HG02852 (cell line): ENCODE data around the gene SOCS3.

ENCODE experiments used
- ATAC-seq: cut with Tn5 transposase; IDR thresholded peaks from one replicate; pipeline ENCODE4 v1.9.1; 2021; ENCODE audit warnings: mild to moderate bottlenecking, moderate library complexity; ENCODE audit not compliant: unreplicated experiment

SOCS3 gene, protein sequence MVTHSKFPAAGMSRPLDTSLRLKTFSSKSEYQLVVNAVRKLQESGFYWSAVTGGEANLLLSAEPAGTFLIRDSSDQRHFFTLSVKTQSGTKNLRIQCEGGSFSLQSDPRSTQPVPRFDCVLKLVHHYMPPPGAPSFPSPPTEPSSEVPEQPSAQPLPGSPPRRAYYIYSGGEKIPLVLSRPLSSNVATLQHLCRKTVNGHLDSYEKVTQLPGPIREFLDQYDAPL

DNA sequence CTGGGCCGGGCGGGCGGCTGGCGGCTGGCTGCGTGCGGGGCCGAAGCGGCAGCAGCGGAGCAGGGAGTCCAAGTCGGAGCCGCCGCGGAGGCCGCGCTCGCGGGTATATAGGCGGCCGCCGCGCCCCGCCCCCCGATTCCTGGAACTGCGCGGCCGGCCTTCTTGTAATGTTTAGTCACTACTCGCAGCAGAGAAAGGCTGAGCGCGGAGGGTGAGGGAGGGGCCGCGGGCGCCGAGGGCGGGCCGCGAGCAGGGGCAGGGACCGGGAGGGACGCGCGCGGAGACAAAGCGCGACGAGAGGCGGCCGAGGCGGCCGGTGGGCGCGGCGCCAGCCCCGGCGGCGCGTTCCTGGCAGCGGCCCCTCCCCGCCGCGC, at the start of gene SOCS3:
SOCS3 (minus strand) TSS at position 81 of the 374 bp plus-strand sequence. CDS start 982 bp downstream, outside the sequence.
- ATAC-seq, result peak; percentile 38

DNA sequence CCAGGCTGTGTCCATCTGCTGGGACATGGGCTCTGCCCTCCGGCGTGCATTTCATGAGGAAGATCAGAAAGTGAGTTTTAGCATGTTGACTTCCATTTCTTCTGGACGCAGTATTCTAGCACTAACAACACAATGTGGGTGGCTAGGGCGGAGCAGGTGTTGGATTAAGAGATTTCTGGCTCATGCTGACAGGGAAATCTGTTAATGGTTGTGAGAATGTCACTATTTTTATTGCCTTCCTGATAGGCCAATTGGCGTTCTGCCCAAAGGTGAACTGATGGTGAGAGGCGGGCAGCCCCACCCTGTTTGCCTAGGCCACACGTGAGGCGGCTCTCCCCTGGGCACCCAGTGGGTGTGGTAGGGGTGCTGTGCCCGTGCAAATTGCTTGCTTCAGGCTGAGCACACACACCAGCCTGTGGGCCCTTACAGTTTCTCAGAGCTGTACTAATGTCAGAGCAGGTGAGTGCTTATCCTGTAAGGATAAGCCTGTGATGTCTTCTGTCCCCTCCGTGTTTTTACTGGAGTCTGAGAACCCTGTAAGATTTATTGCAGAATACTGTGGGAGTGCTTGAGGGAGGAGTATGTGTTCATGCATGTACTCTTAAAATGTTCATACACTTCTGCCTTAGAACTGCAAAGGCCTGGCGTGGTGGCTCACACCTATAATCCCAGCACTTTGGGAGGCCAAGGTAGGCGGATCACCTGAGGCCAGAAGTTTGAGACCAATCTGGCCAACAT, 49.5 kb upstream of the SOCS3 start:
- ATAC-seq, result no peak

DNA sequence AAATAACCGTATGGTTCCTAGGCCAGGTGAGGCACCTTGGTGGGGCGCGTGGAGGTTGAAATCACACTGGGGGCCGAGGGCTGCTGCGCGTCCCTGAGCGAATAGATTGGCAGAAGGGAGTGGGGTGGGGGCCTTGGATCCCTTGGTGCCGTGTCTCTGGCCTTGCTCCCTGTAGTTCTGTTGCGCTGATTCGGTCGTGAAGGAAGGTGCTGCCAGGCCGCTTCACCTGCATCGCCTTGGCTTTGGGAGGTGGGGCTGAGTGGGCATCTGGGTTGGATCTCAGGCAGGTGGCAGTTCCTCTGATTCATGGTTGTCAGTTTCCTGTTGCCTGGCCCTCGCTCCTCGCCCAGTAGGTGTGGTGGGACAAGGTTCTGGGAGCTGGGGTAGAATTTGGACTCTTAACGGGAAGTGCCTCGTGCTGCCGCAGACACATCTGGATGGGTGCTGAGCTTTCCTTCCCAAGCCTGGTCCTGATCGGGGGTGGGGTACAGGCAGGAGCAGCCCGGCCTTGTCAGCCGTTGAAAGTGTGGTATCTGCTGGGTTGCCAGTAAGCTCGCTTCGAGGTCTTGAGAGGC, 48.7 kb upstream of the SOCS3 start:
- ATAC-seq, result no peak

DNA sequence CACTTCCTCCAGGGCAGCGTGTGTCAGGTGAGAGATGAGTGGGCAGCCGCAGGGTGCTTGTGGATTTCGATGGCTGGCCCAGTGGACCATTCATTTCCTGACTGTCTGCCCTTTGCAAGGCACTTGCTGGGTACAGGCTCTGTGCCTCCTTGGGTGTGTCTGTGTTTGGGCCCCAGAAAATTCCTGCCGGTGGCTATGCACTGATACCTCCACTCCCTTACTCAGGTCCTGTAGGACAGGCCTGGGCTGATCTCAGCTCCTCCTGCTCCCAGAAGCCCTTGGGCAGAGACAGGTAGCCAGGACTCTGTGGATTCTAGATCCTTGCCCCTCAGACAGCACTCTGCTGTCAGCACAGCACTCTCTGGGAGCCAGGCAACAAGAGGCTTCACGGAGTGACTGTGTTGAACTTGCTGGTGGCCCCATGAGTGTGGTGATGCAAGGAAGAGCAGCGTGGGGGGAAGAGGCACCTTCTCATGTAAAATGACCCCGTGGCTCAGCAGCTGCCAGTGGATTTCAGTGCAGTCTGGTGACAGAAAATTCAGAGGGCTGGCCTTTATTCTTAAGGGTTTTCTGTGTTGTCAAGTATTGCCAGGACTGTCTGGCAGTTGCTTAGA, 47.6 kb upstream of the SOCS3 start:
- no peak for ATAC-seq

DNA sequence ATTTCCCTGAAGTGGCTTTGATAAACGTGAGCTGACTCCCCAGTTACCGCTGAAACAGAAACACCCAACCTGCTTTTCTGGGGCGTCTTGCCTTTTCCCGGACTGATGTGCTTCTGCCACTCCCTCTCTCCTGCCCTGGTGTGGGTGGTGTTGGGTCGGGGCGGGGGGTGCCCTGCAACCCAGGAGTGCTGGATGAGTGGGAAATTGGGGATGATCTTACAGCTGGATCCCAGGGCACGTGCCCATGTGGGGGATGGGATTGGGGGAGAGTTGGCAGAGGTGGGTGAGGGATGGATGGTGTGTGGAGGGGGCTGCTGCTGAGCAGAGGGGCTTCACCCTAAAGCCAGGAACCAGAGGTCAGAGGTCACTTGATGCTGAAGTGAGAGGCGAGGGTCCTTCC, 47.0 kb upstream of the SOCS3 start:
- ATAC-seq, result no peak

DNA sequence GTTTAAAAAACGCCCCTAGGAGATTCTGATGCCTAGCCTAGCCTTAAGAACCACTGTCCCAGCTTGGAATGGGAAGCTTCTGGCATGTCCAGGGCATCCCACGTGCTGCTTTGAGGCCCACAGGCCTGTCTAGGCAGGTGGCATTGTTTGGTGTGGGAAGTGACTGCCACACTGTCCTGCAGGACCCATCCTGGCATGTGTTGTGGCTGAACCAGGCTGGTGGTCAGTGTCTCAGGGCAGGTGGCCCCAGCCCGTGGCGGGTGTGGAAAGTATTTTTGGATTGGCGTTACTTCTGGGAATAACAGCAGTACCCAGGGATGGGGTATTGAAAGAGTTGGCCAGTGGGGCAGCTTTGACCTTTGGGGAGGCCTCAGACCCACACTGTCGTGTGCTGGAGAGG, 46.5 kb upstream of the SOCS3 start:
- no peak for ATAC-seq

DNA sequence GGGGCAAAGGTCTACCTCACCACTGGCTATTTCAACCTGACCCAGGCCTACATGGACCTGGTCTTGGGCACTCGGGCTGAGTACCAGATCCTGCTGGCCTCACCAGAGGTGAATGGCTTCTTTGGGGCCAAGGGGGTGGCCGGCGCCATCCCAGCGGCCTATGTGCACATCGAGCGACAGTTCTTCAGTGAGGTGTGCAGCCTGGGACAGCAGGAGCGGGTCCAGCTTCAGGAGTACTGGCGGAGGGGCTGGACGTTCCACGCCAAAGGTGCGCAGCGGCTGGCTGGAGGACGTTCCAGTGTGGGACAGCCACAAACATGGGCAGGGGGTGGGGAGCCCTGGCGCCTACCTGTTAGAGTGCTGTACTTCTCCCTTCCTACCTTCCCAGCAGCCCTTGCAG, 43.9 kb upstream of the SOCS3 start:
- ATAC-seq, result no peak

DNA sequence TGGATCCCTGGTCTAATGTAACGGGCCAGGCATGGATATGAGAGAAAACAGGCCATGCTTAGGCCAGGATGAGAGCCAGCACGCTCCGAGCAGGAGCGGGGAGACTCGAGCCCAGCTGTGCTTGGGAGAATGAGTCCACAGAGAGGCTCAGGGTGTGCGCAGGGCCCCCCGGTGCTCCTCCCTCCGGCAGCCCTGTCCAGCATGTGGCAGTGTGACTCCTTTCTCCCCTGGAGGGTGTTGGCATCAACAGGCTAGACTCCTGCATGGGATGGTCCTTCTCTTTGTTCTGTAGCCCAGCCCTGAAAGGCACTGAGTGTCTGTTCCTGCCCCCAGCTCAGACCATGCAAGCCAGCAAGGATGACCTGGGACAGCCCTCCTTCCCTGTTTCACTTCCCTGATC, 42.0 kb upstream of the SOCS3 start:
- ATAC-seq, result no peak

DNA sequence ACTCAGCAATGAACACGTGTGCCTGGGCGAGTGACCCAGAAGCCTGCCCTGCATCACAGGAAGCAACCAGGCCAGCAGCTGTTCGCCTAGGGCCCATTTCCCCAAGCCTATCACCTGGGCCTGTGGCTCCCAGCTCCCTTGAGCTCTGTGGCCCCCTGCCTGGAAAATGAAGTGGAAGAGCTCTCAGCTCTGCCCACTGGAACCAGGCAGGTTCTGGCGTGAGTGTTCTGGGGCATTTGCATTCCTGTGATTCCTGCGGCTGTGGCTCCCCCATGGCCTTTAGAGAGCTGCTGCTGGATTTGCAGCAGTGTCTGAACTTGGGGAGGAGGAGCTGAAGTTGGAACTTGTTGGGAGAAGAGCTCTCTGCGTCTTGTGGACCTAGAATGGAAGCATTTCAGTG, 41.4 kb upstream of the SOCS3 start:
- no peak for ATAC-seq

DNA sequence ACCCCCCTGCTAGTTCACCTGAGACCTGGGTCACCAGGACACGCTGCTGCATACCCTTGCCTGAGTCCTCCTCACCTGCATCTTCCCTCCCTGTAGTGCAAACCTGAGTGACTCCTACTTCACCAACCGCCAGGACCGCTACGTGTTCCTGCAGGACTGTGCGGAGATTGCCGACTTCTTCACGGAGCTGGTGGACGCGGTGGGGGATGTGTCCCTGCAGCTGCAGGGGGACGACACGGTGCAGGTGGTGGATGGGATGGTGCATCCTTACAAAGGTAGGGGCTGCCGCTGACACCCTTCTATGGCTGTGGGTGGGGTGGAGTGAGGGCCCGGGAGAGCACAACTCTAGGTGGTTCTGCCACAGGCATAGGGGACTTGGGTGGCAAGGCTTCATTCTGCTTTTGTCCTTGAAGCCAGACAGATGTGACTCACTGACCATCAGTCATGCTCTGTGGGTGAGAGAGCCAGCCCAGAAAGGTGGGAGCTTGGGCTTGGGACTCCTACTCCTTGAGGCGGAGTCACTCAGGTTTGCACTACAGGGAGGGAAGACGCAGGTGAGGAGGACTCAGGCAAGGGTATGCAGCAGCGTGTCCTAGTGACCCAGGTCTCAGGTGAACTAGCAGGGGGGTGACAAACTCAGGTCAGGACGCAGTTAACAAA, 40.8 kb upstream of the SOCS3 start:
- ATAC-seq, result no peak

DNA sequence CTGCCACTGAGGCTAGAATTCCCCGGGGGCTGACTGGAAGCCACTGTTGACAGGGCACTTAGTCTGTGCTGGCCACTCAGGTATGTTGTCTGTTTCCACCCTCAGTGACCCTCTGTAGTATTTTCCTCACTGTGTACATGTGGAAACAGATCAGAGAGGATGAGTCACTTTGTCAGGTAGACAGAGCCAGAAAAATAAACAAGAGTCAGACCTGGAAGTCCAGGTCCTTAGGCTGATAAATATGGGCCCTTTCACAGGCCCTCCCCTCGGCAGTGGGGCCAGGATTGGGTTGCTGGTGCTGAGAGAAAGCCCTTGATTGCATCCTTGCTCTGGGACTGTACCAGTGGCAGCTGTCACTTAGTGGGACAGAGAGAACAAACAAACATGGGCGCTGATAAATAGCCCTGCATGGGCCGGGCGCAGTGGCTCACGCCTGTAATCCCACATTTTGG, 39.8 kb upstream of the SOCS3 start:
- no peak for ATAC-seq

DNA sequence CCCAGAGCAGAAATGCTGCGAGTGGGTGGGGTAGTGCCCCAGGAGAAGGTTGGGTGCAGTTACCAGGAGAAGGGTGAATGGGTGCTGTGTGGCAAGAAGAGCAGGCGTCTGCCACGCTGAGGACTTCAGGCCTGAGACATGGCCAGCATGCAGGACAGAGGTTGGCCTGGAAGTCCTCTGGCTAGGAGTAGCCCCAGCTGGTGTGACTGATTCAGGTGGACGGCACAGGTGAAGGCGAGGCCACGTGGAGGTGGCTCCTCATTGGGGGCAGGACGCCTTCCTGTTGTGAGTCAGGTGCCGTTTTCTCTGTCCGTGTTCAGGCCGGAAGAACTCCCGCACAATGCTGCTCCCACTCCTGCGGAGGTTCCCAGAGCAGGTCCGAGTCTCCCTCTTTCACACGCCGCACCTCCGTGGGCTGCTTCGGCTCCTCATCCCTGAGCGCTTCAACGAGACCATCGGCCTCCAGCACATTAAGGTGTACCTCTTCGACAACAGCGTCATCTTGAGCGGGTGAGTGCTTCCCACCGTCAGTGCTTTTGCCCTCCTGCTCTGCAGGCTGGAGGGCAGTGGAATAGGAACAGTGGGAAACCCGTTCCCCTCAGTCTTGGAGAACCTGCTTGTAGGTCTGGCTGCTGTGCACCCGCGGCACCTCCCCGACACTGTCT, 39.3 kb upstream of the SOCS3 start:
- no peak for ATAC-seq

DNA sequence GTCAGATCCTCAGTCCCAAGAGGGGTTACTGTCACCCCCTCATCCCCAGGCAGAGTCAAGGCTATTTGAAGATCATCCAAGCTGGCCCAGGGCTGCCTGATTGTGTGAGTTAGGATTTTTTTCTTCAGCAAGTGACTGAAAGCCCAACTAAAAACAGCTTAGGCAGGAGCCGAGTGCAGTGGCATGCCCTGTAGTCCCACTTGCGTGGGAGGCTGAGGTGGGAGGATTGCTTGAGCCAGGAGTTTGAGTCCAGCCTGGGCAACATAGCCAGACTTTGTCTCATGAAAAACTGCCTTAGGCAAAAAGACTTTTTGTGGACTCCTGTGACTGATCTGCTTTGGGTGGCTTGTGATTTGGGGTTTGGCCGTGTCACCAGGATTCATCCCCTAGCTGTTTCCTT, 38.5 kb upstream of the SOCS3 start:
- ATAC-seq, result no peak

DNA sequence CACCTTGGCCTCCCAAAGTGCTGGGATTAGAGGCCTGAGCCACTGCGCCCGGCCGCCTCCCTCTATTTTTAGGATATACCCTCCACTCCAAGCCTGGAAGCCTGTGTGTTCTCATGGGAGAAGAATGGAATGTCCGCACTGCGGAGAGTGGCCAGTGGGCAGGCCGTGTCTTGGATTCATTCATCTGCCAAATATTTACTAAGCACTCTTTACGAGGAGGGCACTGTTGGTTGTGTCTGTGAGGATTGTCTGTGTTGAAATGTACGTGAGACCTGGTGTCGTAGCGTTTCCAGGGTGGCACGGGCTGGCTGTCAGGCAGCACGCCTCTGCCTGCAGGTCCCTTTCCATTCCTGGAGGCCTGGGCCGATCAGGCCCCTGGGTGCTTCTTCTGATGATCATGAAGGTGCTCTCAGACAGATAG, 37.8 kb upstream of the SOCS3 start:
- no peak for ATAC-seq

DNA sequence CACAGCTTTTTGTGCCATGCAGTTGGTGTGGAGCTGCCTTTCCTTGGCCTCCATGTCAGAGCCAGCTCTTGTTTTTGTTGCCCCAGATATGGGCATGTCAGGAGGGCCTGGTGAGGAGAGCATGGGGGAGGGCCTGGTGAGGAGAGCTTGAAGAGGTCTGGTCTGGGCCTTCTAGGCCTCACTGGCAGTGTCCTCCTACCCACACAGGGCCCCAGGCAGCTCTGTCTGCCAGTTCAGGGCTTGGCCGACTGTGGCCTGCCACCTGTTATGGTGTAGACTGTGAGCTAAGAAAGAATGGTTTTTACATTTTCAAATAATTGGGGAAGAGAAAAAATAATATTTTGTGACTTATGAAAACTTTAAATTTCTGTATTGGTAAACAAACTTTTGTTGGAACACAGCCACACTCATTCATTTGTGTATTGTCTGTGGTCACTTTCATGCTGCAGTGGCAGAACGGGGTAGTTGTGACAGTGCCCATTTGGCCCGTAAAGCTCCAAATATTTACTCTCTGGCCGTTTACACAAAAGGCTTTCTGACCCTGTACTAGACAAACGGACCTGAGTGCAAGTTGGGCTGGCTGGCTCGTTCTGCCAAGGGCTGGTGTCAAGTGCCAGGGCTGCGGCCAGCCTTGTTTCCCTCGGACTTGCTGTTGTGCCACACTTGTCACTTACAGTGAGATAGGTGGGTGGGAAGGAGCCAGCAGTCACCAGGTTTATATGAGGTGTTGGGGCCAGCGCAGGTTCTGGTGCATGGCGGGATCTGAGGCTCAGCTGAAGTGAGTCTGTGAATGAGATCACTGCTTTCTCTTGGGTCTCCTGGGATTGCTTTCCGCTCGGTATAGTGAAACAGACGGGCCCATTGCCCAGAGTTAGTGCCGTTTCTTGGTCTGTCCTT, 36.8 kb upstream of the SOCS3 start:
- ATAC-seq, result no peak

DNA sequence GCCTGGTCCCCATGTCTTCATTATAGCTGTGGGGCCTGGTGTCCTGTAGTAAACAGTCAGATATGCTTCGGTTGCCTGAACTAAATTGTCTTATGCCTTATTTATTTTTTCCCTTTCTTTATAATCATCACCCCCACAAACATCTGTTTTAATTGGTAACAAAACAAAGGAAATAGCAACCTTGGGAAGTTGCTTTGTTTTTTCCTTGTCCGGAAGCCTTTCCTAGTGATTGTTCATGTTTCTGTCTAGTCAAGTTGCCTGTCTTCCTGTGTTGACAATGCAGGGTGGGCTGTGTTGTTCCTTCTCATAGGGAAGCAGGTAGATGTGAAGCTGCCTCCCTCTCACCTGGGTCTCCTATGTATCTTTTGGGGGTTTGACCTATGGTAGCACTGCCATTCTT, 35.3 kb upstream of the SOCS3 start:
- no peak for ATAC-seq

DNA sequence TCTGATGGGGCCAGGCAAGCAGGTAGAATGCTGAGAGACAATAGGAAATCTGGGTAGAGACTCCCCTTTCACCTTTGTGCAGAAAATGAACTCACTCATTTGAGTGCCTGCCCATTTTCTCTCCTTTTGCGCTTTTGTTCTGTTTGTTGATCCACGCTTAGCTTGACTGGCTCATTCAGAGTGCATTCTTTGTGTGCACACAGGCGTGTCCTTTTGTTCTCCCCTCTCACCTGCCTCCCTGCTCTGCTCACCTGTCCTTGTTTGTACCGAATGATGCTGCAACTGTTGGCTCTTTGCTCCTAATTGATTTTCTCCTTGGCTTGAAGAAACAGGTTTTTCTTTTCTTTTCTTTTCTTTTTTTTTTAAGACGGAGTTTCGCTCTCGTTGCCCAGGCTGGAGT, 34.3 kb upstream of the SOCS3 start:
- ATAC-seq, result no peak

DNA sequence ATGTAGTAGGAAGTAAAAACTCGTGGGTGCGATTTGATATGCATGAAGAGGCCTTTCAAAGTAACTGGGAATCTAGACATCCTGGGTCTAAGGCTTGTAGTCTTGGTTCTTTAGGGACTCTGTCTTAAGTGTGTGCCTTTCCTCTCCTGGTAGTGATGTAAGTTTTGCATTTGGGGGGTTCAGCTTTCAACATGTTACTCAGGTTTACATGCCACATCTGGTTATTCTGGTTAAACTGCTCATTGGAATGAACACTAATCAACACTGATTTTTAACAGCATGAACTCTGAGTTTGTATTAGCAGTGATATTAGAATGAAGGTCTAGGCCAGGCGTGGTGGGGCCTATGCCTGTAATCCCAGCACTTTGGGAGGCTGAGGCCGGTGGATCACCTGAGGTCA, 33.7 kb upstream of the SOCS3 start:
- no peak for ATAC-seq

DNA sequence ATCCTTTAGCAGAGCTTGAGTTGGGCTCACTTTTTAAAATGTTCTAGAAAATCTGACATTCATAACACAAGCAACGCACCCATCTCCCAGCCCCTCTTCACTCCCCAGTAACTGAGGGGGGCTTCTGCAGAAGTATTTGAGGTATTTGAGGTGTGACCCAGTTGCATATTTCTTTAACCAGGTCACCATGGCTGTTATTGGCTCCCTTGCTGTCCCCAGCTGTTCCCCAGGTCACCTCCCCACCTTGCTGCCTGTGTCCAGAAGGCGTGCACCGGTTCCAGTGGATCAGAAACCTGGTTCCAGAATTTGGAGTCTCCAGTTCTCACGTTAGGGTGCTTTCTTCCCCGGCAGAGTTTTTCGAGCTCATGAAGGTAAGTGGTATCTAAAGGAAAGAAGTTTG, 32.4 kb upstream of the SOCS3 start:
- ATAC-seq, result no peak

DNA sequence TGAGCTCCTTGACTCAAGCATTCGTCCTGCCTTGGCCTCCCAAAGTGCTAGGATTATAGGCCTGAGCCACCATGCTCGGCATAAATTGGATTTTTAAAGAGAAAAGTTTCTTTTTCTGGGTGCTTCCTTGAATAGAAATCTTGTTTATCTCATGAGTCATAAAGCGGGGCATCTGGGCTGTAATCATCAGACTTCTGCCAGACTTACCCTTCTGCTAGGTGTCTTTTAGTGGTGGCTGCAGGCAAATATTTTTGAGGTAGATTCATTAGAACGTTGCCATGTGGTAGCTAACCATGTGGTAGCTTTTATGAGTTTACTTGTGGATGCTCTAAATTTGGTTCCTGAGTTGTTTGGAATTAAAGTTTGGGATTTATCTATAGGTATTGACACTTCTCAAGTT, 32.0 kb upstream of the SOCS3 start:
- ATAC-seq, result no peak
